IMR-90 (cell line): ENCODE measurements around the gene TNNT1.

ENCODE experiments used
- BHLHE40 ChIP-seq: fragments of 150-350 bp; IDR thresholded peaks from 2 replicates; pipeline ENCODE4 v1.6.1; 2016; ENCODE audit warnings: mild to moderate bottlenecking, low read depth, low read length
- CEBPB ChIP-seq: IDR thresholded peaks from 2 replicates; pipeline ENCODE4 v1.6.1; 2012; ENCODE audit warnings: low read depth, low read length, improper control_type of control experiment
- CHD1 ChIP-seq: IDR thresholded peaks from 2 replicates; pipeline ENCODE4 v1.6.1; 2012; ENCODE audit warnings: low read depth, low read length, improper control_type of control experiment
- CTCF ChIP-seq: conservative IDR thresholded peaks from 2 replicates; pipeline ENCODE4 v1.5.1; 2012; ENCODE audit warnings: mild to moderate bottlenecking, low read depth, low read length, improper control_type of control experiment
- ELK1 ChIP-seq: fragments of 150-350 bp; IDR thresholded peaks from 2 replicates; pipeline ENCODE4 v1.6.1; 2016; ENCODE audit warnings: low read depth, mild to moderate bottlenecking, low read length, moderate library complexity, borderline replicate concordance
- MAZ ChIP-seq: IDR thresholded peaks from 2 replicates; pipeline ENCODE4 v1.6.1; 2012; ENCODE audit warnings: low read depth, mild to moderate bottlenecking, low read length, improper control_type of control experiment, moderate library complexity, borderline replicate concordance
- POLR2A ChIP-seq: IDR thresholded peaks from 2 replicates; pipeline ENCODE4 v1.6.1; 2012; ENCODE audit warnings: mild to moderate bottlenecking, low read depth, low read length
- RAD21 ChIP-seq: IDR thresholded peaks from 2 replicates; pipeline ENCODE4 v1.6.1; 2012; ENCODE audit warnings: low read length, improper control_type of control experiment
- RCOR1 ChIP-seq: IDR thresholded peaks from 2 replicates; pipeline ENCODE4 v1.6.1; 2012; ENCODE audit warnings: mild to moderate bottlenecking, low read length, improper control_type of control experiment; ENCODE audit not compliant: insufficient replicate concordance
- TF ChIP-seq, protein P1 (sequence below): fragments of 150-350 bp; IDR thresholded peaks from 2 replicates; pipeline ENCODE4 v1.6.1; 2017; ENCODE audit warnings: mild to moderate bottlenecking, antibody characterized with exemption, low read length, low read depth

- no peak for TF ChIP-seq RAD21
- no peak for TF ChIP-seq ELK1
- no peak for TF ChIP-seq CTCF
- no peak for TF ChIP-seq BHLHE40
- no peak for TF ChIP-seq CHD1
- no peak for TF ChIP-seq POLR2A
- no peak for TF ChIP-seq RCOR1
- TF ChIP-seq, protein P1, sequence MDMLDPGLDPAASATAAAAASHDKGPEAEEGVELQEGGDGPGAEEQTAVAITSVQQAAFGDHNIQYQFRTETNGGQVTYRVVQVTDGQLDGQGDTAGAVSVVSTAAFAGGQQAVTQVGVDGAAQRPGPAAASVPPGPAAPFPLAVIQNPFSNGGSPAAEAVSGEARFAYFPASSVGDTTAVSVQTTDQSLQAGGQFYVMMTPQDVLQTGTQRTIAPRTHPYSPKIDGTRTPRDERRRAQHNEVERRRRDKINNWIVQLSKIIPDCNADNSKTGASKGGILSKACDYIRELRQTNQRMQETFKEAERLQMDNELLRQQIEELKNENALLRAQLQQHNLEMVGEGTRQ, result no peak
- TF ChIP-seq CEBPB, result no peak
- TF ChIP-seq MAZ, result no peak
Observed at GRCh38 chr19:55193481-55193880, 44.5 kb upstream of the TNNT1 start.
